ENCODE measurements around the gene ZDHHC14.

DNA sequence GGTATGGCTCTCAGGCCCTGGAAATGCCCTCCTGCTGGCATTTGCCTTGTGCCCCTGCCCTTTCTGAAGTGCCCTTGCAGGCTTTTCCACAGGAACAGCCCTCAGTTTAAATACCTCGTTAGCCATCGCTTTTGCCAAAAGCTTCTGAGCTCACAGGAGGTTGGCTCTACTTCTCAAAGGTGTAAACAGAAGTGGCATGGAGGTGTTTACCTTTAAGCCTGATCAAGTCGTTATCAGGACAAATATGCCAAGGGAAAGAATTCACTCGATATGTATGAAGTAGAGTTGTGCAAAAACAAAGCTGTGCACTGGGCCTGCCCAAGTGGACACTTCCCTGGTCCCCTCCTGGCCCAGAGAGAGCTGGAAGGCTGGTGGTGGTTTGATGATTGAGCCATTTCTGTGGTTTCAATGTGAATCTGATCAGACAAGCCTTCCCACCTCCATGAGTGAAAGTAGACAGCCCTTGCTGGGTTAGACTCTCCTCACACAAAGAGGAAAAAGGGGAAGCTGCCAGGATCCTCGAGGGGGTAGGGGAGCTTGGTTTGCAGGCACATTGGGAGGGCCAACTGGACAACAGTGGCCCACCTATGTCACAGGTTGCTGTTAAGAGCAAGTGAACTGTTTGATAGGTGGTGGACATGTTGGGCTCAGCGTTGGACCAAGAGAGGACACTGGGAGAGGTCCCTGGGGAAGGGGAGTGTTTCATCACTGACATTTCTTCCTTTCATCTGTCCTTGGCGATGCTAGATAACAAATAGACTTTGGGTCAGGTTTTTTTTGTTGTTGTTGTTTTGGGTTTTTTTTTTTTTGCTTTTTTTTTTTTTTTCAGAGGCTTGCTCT is 98.7 kb downstream of the ZDHHC14 start:
- TF ChIP-seq EZH2 (IDR thresholded peaks at IDR 0.05; ENCODE audit: low read depth, unreplicated experiment), result no peak
- no peak for TF ChIP-seq EZH2phosphoT487 (IDR thresholded peaks at IDR 0.05; ENCODE audit: unreplicated experiment)
- TF ChIP-seq, protein P1, sequence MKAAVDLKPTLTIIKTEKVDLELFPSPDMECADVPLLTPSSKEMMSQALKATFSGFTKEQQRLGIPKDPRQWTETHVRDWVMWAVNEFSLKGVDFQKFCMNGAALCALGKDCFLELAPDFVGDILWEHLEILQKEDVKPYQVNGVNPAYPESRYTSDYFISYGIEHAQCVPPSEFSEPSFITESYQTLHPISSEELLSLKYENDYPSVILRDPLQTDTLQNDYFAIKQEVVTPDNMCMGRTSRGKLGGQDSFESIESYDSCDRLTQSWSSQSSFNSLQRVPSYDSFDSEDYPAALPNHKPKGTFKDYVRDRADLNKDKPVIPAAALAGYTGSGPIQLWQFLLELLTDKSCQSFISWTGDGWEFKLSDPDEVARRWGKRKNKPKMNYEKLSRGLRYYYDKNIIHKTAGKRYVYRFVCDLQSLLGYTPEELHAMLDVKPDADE (IDR thresholded peaks at IDR 0.05), result no peak
- TF ChIP-seq, protein P2, sequence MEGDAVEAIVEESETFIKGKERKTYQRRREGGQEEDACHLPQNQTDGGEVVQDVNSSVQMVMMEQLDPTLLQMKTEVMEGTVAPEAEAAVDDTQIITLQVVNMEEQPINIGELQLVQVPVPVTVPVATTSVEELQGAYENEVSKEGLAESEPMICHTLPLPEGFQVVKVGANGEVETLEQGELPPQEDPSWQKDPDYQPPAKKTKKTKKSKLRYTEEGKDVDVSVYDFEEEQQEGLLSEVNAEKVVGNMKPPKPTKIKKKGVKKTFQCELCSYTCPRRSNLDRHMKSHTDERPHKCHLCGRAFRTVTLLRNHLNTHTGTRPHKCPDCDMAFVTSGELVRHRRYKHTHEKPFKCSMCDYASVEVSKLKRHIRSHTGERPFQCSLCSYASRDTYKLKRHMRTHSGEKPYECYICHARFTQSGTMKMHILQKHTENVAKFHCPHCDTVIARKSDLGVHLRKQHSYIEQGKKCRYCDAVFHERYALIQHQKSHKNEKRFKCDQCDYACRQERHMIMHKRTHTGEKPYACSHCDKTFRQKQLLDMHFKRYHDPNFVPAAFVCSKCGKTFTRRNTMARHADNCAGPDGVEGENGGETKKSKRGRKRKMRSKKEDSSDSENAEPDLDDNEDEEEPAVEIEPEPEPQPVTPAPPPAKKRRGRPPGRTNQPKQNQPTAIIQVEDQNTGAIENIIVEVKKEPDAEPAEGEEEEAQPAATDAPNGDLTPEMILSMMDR (conservative IDR thresholded peaks at IDR 0.05; ENCODE audit: low read depth in 2 of 2), result no peak
- no peak for TF ChIP-seq CREB1 (CRISPR knock-in tag; IDR thresholded peaks at IDR 0.05; ENCODE audit: low read depth)
- no peak for TF ChIP-seq NANOG (IDR thresholded peaks at IDR 0.05; ENCODE audit: borderline replicate concordance)
- no peak for TF ChIP-seq STAT1 (IDR thresholded peaks at IDR 0.05; ENCODE audit: unreplicated experiment)
- TF ChIP-seq, protein P3, sequence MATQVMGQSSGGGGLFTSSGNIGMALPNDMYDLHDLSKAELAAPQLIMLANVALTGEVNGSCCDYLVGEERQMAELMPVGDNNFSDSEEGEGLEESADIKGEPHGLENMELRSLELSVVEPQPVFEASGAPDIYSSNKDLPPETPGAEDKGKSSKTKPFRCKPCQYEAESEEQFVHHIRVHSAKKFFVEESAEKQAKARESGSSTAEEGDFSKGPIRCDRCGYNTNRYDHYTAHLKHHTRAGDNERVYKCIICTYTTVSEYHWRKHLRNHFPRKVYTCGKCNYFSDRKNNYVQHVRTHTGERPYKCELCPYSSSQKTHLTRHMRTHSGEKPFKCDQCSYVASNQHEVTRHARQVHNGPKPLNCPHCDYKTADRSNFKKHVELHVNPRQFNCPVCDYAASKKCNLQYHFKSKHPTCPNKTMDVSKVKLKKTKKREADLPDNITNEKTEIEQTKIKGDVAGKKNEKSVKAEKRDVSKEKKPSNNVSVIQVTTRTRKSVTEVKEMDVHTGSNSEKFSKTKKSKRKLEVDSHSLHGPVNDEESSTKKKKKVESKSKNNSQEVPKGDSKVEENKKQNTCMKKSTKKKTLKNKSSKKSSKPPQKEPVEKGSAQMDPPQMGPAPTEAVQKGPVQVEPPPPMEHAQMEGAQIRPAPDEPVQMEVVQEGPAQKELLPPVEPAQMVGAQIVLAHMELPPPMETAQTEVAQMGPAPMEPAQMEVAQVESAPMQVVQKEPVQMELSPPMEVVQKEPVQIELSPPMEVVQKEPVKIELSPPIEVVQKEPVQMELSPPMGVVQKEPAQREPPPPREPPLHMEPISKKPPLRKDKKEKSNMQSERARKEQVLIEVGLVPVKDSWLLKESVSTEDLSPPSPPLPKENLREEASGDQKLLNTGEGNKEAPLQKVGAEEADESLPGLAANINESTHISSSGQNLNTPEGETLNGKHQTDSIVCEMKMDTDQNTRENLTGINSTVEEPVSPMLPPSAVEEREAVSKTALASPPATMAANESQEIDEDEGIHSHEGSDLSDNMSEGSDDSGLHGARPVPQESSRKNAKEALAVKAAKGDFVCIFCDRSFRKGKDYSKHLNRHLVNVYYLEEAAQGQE (IDR thresholded peaks at IDR 0.05; ENCODE audit: unreplicated experiment), result no peak
- TF ChIP-seq POLR2AphosphoS5 (IDR thresholded peaks at IDR 0.05; ENCODE audit: low read depth), result no peak
